Measurements from ENCODE around the gene GABRR1. TPM values are rescaled to one million over a fixed set of nuclear protein-coding genes. Genes with fewer than 3 reads are reported as not detected.
"Not testable (repeated sequence)": the region's sequence is repeated elsewhere in the genome, so short reads cannot be mapped to it uniquely, and the experiment has no call there.

The GABRR1 gene
- total RNA-seq, 2 experiments from 2014 or later = not detected

DNA sequence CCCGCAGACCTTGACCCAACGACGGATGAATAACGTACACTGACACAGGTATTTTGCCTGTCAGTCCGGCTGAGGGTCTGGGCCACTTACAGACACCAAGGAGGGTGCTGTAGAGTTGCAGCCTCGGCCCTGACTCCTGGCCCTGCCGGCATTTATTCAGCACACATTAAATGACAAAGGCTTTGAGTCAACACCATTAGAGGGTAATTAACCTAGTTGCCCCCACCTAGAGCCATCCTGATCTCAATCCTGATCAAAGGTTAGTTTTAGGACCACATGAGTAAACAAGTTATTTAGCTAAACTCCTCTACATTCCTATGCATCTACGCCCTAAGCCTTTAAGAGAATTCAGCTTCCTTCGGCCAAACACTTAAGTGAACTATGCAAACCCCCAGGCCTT, 83.2 kb downstream of the GABRR1 start:
- TF ChIP-seq, protein P1, sequence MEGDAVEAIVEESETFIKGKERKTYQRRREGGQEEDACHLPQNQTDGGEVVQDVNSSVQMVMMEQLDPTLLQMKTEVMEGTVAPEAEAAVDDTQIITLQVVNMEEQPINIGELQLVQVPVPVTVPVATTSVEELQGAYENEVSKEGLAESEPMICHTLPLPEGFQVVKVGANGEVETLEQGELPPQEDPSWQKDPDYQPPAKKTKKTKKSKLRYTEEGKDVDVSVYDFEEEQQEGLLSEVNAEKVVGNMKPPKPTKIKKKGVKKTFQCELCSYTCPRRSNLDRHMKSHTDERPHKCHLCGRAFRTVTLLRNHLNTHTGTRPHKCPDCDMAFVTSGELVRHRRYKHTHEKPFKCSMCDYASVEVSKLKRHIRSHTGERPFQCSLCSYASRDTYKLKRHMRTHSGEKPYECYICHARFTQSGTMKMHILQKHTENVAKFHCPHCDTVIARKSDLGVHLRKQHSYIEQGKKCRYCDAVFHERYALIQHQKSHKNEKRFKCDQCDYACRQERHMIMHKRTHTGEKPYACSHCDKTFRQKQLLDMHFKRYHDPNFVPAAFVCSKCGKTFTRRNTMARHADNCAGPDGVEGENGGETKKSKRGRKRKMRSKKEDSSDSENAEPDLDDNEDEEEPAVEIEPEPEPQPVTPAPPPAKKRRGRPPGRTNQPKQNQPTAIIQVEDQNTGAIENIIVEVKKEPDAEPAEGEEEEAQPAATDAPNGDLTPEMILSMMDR (conservative IDR thresholded peaks at IDR 0.05; ENCODE audit: low read length) = no peak
- no peak for TF ChIP-seq EZH2phosphoT487 (IDR thresholded peaks at IDR 0.05; ENCODE audit: borderline replicate concordance, low read depth, low read length)
- no TSS peak for BruUV-seq (replicated peaks)
- no peaks in the 10 kb centered on the region for H3K9me2 ChIP-seq (ENCODE audit: insufficient read depth, low read length)
- no peak overlapping the region for H2AFZ ChIP-seq (ENCODE audit: low read length)
- no peak overlapping the region for H3K4me2 ChIP-seq (ENCODE audit: low read length)
- no peaks in the 10 kb centered on the region for H3K79me2 ChIP-seq (ENCODE audit: insufficient read depth, low read depth, low read length)
- no peaks in the 10 kb centered on the region for H4K20me1 ChIP-seq (ENCODE audit: insufficient read depth, low read length)
- POLR2A ChIA-PET = interaction anchor here (1.3 to 1.7 kb wide), 2 partner anchors 11 to 21 kb away, joined by 4 to 5 read pairs; no protein-coding TSS in a partner anchor
- H3K4me1 ChIP-seq (ENCODE audit: insufficient read depth, low read length, poor library complexity, severe bottlenecking) = no peaks in the 10 kb centered on the region
- CTCF ChIA-PET (ENCODE audit: unreplicated experiment) = no interaction called here
- H3K27ac ChIP-seq (ENCODE audit: low read depth, low read length, poor library complexity, severe bottlenecking) = no peak overlapping the region
- no peak for DNase-seq (ENCODE audit: low spot score)
- intact Hi-C loops (cut with micrococcal nuclease; ENCODE audit: unreplicated experiment) = no loop called here
- H3K36me3 ChIP-seq (ENCODE audit: insufficient read depth, low read length) = no peaks in the 10 kb centered on the region
- no peak overlapping the region for H3K4me3 ChIP-seq (ENCODE audit: low read depth, low read length, poor library complexity, severe bottlenecking)
- H3K9me3 ChIP-seq (ENCODE audit: low read length) = peaks cover under 1% of the 10 kb centered on the region; the same call in 1 of the 2 replicates

DNA sequence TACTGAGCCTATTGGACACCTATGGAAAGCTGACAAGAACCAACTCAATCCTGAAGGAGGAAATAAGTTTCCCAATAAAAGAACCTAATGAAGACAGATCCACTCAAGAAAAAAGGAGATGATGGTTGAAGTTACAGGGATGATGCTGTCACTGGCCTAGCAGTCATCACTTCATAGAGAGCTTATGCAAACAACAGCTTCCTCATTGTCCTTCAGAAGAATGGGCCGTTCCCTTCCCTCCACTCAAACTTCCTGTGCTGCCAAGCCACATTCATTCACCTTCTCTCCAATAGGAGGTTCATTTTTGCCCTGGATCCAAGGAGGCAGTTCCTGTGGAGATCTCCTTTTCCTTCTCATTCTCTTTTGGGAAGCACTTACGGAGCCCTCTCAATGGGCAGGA, 85.1 kb downstream of the GABRR1 start:
- ChIA-PET POLR2A (interaction anchor here (0.5 to 2.6 kb wide), 3 partner anchors 11 to 710 kb away, joined by 9 to 11 read pairs (median 10); partner anchors contain the start of gene PM20D2), CTCF (ENCODE audit: unreplicated experiment) (interaction anchor here (0.6 kb wide), 1 partner anchor 23 kb away, joined by 3 read pairs; no protein-coding TSS in a partner anchor)
- Histone ChIP-seq H3K79me2 (ENCODE audit: insufficient read depth, low read depth, low read length) (no peaks in the 10 kb centered on the region), H2AFZ (ENCODE audit: low read length) (no peak overlapping the region), H3K36me3 (ENCODE audit: insufficient read depth, low read length) (no peaks in the 10 kb centered on the region), H4K20me1 (ENCODE audit: insufficient read depth, low read length) (no peaks in the 10 kb centered on the region), H3K4me2 (ENCODE audit: low read length) (no peak overlapping the region), H3K4me1 (ENCODE audit: insufficient read depth, low read length, poor library complexity, severe bottlenecking) (no peaks in the 10 kb centered on the region), H3K9me2 (ENCODE audit: insufficient read depth, low read length) (no peaks in the 10 kb centered on the region), H3K9me3 (ENCODE audit: low read length) (peaks cover 4% of the 10 kb centered on the region; the same call in 1 of the 2 replicates), H3K4me3 (ENCODE audit: low read depth, low read length, poor library complexity, severe bottlenecking) (no peak overlapping the region), H3K27ac (ENCODE audit: low read depth, low read length, poor library complexity, severe bottlenecking) (no peak overlapping the region)
- DNase-seq (ENCODE audit: low spot score) = no peak
- no TSS peak for BruUV-seq (replicated peaks)
- intact Hi-C loops (cut with micrococcal nuclease; ENCODE audit: unreplicated experiment) = no loop called here
- TF ChIP-seq EZH2phosphoT487 (IDR thresholded peaks at IDR 0.05; ENCODE audit: borderline replicate concordance, low read depth, low read length) = no peak
- TF ChIP-seq, protein P1 (conservative IDR thresholded peaks at IDR 0.05; ENCODE audit: low read length) = no peak

DNA sequence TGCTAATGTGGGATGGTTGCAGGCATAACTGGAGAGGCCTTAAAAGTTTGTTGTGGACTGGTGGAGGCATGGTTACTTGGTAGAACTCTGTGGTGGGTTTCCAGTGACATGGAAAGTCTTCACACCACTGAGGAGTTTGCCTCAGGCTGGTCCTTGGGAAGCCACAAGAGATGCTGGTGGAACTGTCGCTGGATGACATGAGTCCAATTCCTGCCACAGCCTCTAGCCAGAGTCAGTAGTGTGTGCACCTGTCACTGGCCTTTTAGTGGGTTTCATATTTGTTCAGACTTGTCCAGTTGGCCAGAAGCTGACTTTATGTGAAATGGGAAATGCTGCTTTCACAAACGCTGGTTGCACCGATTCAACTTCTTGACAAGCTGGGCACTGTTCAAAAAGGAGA, 85.6 kb downstream of the GABRR1 start:
- POLR2A ChIA-PET = interaction anchor here (0.7 to 2.6 kb wide), 3 partner anchors 11 to 44 kb away, joined by 3 to 10 read pairs (median 9); partner anchors contain the start of gene PM20D2
- intact Hi-C loops (cut with micrococcal nuclease; ENCODE audit: unreplicated experiment) = no loop called here

DNA sequence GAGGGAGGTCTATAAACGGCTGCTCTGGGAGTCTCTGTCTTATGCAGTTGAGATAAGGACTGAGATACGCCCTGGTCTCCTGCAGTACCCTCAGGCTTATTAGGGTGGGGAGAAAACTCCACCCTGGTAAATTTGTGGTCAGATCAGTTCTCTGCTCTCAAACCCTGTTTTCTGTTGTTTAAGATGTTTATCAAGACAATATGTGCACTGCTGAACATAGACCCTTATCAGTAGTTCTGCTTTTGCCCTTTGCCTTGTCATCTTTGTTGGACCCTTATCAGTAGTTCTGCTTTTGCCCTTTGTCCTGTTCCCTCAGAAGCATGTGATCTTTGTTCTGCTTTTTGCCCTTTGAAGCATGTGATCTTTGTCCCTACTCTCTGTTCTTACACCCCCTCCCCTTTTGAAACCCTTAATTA, 88.9 kb downstream of the GABRR1 start:
- H4K20me1 ChIP-seq (ENCODE audit: insufficient read depth, low read length); BruUV-seq (replicated peaks); H3K27ac ChIP-seq (ENCODE audit: low read depth, low read length, poor library complexity, severe bottlenecking); H3K9me2 ChIP-seq (ENCODE audit: insufficient read depth, low read length); intact Hi-C loops (cut with micrococcal nuclease; ENCODE audit: unreplicated experiment); H3K4me1 ChIP-seq (ENCODE audit: insufficient read depth, low read length, poor library complexity, severe bottlenecking); H3K4me3 ChIP-seq (ENCODE audit: low read depth, low read length, poor library complexity, severe bottlenecking); H3K79me2 ChIP-seq (ENCODE audit: insufficient read depth, low read depth, low read length); H2AFZ ChIP-seq (ENCODE audit: low read length); CTCF ChIA-PET (ENCODE audit: unreplicated experiment); H3K9me3 ChIP-seq (ENCODE audit: low read length); DNase-seq (ENCODE audit: low spot score); H3K36me3 ChIP-seq (ENCODE audit: insufficient read depth, low read length); H3K4me2 ChIP-seq (ENCODE audit: low read length): not testable (repeated sequence)
- POLR2A ChIA-PET = interaction anchor here (1.0 kb wide), 1 partner anchor 9 kb away, joined by 3 read pairs; no protein-coding TSS in a partner anchor

More for the DNA sequence above, 85.6 kb downstream of the GABRR1 start:
- no peaks in the 10 kb centered on the region for H3K36me3 ChIP-seq (ENCODE audit: insufficient read depth, low read length)
- no peaks in the 10 kb centered on the region for H3K4me1 ChIP-seq (ENCODE audit: insufficient read depth, low read length, poor library complexity, severe bottlenecking)
- no peaks in the 10 kb centered on the region for H4K20me1 ChIP-seq (ENCODE audit: insufficient read depth, low read length)
- no peak overlapping the region for H2AFZ ChIP-seq (ENCODE audit: low read length)
- H3K9me2 ChIP-seq (ENCODE audit: insufficient read depth, low read length) = no peaks in the 10 kb centered on the region
- H3K27ac ChIP-seq (ENCODE audit: low read depth, low read length, poor library complexity, severe bottlenecking) = no peak overlapping the region
- BruUV-seq (replicated peaks) = no TSS peak
- DNase-seq (ENCODE audit: low spot score) = no peak
- H3K4me3 ChIP-seq (ENCODE audit: low read depth, low read length, poor library complexity, severe bottlenecking) = no peak overlapping the region
- CTCF ChIA-PET (ENCODE audit: unreplicated experiment) = no interaction called here
- H3K9me3 ChIP-seq (ENCODE audit: low read length) = peaks cover 4% of the 10 kb centered on the region; the same call in 1 of the 2 replicates
- TF ChIP-seq EZH2phosphoT487 (IDR thresholded peaks at IDR 0.05; ENCODE audit: borderline replicate concordance, low read depth, low read length) = no peak
- no peaks in the 10 kb centered on the region for H3K79me2 ChIP-seq (ENCODE audit: insufficient read depth, low read depth, low read length)
- no peak overlapping the region for H3K4me2 ChIP-seq (ENCODE audit: low read length)

Measured in OCI-LY7 (cell line).